Occipital lobe (tissue), 2 donors: ENCODE measurements around the gene RTL1. TPM values are rescaled to one million over a fixed set of nuclear protein-coding genes. Genes with fewer than 3 reads are reported as not detected.

ENCODE experiments used
- DNase-seq: peaks from one replicate; lab custom pipeline; 2025; lab: John Stamatoyannopoulos, UW
- total RNA-seq: library from RNA; depleted of rRNA; stranded (reverse); fragments of >200 nt; gene quantifications from one replicate; pipeline ENCODE4 v1.2.3, GENCODE V29; 2014

The RTL1 gene
- total RNA-seq, 1 donor from 2014 or later = not detected

GRCh38 chr14:100882026-100882967 is 21.2 kb downstream of the RTL1 start:
- no peak for DNase-seq

- no peak for DNase-seq
These were observed 22.1 kb downstream of the RTL1 start for GRCh38 chr14:100881211-100882025.

- DNase-seq = no peak
These were observed 23.0 kb downstream of the RTL1 start for GRCh38 chr14:100880271-100881101.

GRCh38 chr14:100879782-100880181 is 23.7 kb downstream of the RTL1 start:
- DNase-seq = no peak

- no peak for DNase-seq
These were observed 24.3 kb downstream of the RTL1 start for GRCh38 chr14:100879194-100879593.

GRCh38 chr14:100878271-100879146 is 25.0 kb downstream of the RTL1 start:
- DNase-seq = no peak

- DNase-seq = no peak
These were observed 27.5 kb downstream of the RTL1 start for GRCh38 chr14:100875861-100876590.

GRCh38 chr14:100875126-100875525 is 28.4 kb downstream of the RTL1 start:
- DNase-seq = no peak

- DNase-seq = no peak
These were observed 29.0 kb downstream of the RTL1 start for GRCh38 chr14:100874411-100875091.

GRCh38 chr14:100874051-100874410 is 29.5 kb downstream of the RTL1 start:
- DNase-seq = no peak

- DNase-seq = no peak
These were observed 30.4 kb downstream of the RTL1 start for GRCh38 chr14:100873096-100873482.

GRCh38 chr14:100872259-100873095 is 31.0 kb downstream of the RTL1 start:
- no peak for DNase-seq

- DNase-seq = no peak
These were observed 32.0 kb downstream of the RTL1 start for GRCh38 chr14:100871234-100872186.

- DNase-seq = no peak
These were observed 34.7 kb downstream of the RTL1 start for GRCh38 chr14:100868621-100869370.

- DNase-seq = no peak
These were observed 35.7 kb downstream of the RTL1 start for GRCh38 chr14:100867631-100868315.
